ENCODE results near the gene BCAS4. TPM values are rescaled to one million over a fixed set of nuclear protein-coding genes. Genes with fewer than 3 reads are reported as not detected.

BCAS4 gene
- total RNA-seq, 4 donors from 2014 or later, result 0.30 to 0.84 (median 0.51) TPM

- Histone ChIP-seq H3K9me3 (no peaks in the 10 kb centered on the region), H3K4me3 (no peak overlapping the region), H3K27ac (no peak overlapping the region), H3K27me3 (no peaks in the 10 kb centered on the region), H3K4me1 (peaks cover 0 to 15% (median 5%) of the 10 kb centered on the region in 4 donors), H3K36me3 (no peaks in the 10 kb centered on the region)
- no peak for DNase-seq (ENCODE audit: low spot score in 2 of 2)
- WGBS, 2 donors, result 88 to 94% methylated on average over 9 of the region's 9 CpGs
- TF ChIP-seq CTCF (IDR thresholded peaks at IDR 0.05) (no peak), EP300 (IDR thresholded peaks at IDR 0.05) (no peak), POLR2A (IDR thresholded peaks at IDR 0.05) (no peak)
Measured at GRCh38 chr20:50852085-50852484, 57.2 kb downstream of the BCAS4 start.

- WGBS, 2 donors, result 77 to 80% methylated on average over 9 to 16 of the region's 18 CpGs
Measured at GRCh38 chr20:50854506-50855249, 59.8 kb downstream of the BCAS4 start.

GRCh38 chr20:50855498-50856474 lies 60.9 kb downstream of the BCAS4 start:
- TF ChIP-seq POLR2A (IDR thresholded peaks at IDR 0.05), result no peak
- DNase-seq (ENCODE audit: low spot score in 2 of 2), result no peak
- no peaks in the 10 kb centered on the region for H3K4me1 ChIP-seq
- no peaks in the 10 kb centered on the region for H3K27me3 ChIP-seq
- 59 to 65% methylated on average over 21 to 23 of the region's 23 CpGs for WGBS, 2 donors
- no peak overlapping the region for H3K4me3 ChIP-seq
- H3K27ac ChIP-seq, result no peak overlapping the region
- H3K36me3 ChIP-seq, result no peaks in the 10 kb centered on the region
- H3K9me3 ChIP-seq, result no peaks in the 10 kb centered on the region

More at GRCh38 chr20:50854506-50855249, 59.8 kb downstream of the BCAS4 start:
- no peak overlapping the region for H3K4me3 ChIP-seq
- no peak overlapping the region for H3K27ac ChIP-seq
- H3K9me3 ChIP-seq, result no peaks in the 10 kb centered on the region
- TF ChIP-seq CTCF (IDR thresholded peaks at IDR 0.05), result no peak
- TF ChIP-seq EP300 (IDR thresholded peaks at IDR 0.05), result no peak
- no peak for TF ChIP-seq POLR2A (IDR thresholded peaks at IDR 0.05)
- H3K36me3 ChIP-seq, result no peaks in the 10 kb centered on the region
- no peaks in the 10 kb centered on the region for H3K4me1 ChIP-seq
- no peaks in the 10 kb centered on the region for H3K27me3 ChIP-seq
- DNase-seq (ENCODE audit: low spot score in 2 of 2), result no peak

GRCh38 chr20:50856475-50857041 lies 61.7 kb downstream of the BCAS4 start:
- Histone ChIP-seq H3K36me3 (no peaks in the 10 kb centered on the region), H3K9me3 (no peaks in the 10 kb centered on the region), H3K27me3 (no peaks in the 10 kb centered on the region), H3K27ac (no peak overlapping the region), H3K4me1 (no peaks in the 10 kb centered on the region), H3K4me3 (no peak overlapping the region)
- TF ChIP-seq CTCF (IDR thresholded peaks at IDR 0.05) (no peak), EP300 (IDR thresholded peaks at IDR 0.05) (no peak), POLR2A (IDR thresholded peaks at IDR 0.05) (no peak)
- DNase-seq (ENCODE audit: low spot score in 2 of 2), result no peak
- WGBS, 2 donors, result 80 to 87% methylated on average over 5 of the region's 5 CpGs

GRCh38 chr20:50857348-50857747 lies 62.5 kb downstream of the BCAS4 start:
- TF ChIP-seq EP300 (IDR thresholded peaks at IDR 0.05), result no peak
- no peak for TF ChIP-seq CTCF (IDR thresholded peaks at IDR 0.05)
- no peak for TF ChIP-seq POLR2A (IDR thresholded peaks at IDR 0.05)
- H3K36me3 ChIP-seq, result no peaks in the 10 kb centered on the region
- no peaks in the 10 kb centered on the region for H3K9me3 ChIP-seq
- H3K4me3 ChIP-seq, result no peak overlapping the region
- 90 to 94% methylated on average over 7 of the region's 7 CpGs for WGBS, 2 donors
- H3K27me3 ChIP-seq, result no peaks in the 10 kb centered on the region
- DNase-seq (ENCODE audit: low spot score in 2 of 2), result no peak
- no peaks in the 10 kb centered on the region for H3K4me1 ChIP-seq
- no peak overlapping the region for H3K27ac ChIP-seq

All from tibial nerve (tissue), 4 donors.